ENCODE data around the gene DDX3X.

- TF ChIP-seq GATA3 (IDR thresholded peaks at IDR 0.05; ENCODE audit: low read depth, low read length) (no peak), GATA2 (IDR thresholded peaks at IDR 0.05; ENCODE audit: low read depth, low read length) (no peak)
Measured at GRCh38 chrX:41409006-41409405, 75.0 kb downstream of the DDX3X start.
